Stimulated activated CD4-positive, alpha-beta T cell treated with anti-CD3 and anti-CD28 coated beads, Interleukin-1b, Interleukin-23, amount 100 ng/mL, for 24 hours (primary cell): ENCODE measurements around the gene MAMDC2.

Experiments
- DNase-seq, 4 experiments: peaks; one replicate each; pipeline ENCODE4 v3.0.0-alpha.2; 2020; ENCODE audit warnings: low read depth in 4 of 4, low spot score in 1 of 4

MAMDC2 gene

DNA sequence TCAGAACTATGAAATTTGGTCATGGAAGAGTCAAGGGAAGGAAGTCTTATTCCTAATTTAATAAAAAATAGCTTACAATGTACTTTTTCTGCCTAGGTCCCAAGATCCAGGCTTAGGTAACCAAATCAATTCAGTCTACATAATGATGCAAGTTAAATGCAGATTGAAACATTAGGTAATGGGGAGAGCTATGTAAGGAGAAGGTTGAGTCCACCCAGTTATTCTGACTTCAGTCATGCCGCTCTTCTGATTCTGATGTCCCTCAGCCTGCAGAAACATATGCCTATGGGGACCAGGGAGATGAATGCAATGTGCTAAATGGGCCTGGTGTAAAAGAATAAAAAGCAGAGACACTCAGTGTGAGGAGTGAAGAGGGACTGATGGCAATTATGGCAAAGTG, 63.9 kb downstream of the MAMDC2 start:
- no peak for DNase-seq

DNA sequence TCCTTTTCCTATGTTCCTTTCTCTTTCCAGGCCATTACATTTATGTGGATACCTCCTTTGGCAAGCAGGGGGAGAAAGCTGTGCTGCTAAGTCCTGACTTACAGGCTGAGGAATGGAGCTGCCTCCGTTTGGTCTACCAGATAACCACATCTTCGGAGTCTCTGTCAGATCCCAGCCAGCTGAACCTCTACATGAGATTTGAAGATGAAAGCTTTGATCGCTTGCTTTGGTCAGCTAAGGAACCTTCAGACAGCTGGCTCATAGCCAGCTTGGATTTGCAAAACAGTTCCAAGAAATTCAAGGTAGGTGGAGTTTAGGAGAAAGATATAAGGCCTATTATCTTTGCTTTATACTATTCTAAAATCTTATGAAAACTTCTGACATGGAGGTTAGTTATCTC, 64.5 kb downstream of the MAMDC2 start:
- no peak for DNase-seq

DNA sequence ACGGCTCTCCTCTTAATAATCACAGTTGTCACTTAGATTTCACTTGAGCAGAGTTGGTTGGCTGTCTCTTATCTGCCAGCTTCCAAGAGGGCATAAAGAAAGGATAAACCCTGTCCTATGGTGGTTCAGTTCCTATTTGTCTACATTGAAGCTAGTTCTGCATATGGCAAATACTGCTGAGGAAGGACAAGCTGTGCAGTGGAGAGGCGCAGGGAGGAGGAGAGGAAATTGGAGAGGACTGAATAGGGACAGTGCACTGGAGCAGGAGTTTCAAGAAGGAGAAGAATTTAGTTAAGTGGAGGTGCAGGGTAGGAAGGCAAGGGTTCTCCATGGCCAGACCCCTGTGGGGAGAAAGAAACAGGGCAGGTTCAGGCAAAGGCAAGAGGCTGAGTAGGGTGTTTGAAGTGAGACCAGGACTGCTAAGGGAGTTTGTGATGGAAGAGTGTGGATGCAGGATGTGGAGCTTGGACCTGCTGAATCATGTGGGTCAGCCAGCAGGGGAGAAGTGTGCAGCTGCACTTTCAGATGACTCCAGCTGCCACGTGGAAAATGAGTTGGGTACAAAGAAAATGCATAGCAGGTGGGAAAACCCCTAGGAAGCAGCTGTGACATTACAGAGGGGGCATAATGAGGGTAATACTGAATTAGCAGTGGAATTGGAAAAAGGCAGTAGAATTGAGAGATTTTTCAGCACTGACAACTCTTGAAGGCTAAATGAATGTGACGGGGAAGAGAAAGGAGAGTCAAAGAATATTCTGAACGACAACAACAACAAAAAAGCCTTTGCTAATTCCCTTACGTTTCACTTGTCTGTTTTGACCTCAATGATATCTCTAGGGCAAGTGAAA, 66.8 kb downstream of the MAMDC2 start:
- no peak for DNase-seq

DNA sequence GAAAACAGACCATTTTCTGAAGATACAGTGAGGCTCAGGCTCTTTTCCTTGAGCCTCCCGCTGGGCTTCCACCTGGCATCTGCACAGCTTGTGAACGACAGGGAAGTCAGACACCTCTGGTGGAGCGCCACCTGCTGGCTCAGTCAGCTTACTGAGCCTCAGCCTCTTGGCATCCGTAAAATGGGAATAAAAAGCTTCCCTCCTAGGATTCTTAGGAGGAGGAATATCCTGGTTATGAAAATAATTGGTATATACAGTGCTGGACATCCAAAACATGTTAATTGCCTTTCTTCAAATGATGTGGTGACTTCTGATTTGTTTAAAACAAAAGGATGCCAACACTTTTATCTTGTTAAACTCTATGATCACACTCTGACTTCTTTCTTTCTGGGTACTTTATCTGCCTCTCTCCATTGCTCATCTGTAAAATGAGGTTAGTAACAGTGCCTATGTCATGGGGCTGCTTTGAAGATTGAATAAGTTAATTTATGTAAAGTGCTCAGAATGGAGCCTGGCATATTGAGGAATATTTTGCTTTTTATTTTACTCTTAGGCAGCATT, 67.5 kb downstream of the MAMDC2 start:
- DNase-seq, result peak; percentile 21 to 37 (median 28)

DNA sequence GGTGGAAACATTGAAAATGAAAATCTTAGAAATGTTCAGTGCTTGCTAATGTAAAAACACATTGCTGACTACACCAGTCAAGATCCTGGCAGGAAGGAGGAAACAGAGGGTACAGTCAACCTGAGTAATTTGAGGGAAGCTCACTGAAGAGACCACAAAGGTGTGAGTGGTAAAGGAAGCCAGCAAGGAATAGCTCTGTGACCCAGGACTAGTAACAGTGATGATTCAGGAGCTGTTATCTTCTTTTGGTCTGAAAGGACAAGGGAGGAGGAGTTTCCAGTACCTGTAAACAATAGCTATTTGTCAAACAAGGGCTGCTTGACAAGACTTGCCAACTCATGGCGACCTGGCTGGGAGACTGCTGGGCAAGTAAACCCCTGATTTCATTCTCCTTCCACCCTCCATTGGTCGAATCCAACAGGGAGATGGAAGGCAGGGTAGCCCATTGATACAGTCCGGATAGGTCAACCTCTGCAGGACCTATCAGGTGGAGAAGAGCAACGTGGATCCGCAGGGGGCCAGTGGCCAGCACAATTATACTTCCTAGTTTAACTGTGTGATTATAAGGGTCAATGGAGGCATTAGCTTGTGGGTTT, 68.1 kb downstream of the MAMDC2 start:
- no peak for DNase-seq

DNA sequence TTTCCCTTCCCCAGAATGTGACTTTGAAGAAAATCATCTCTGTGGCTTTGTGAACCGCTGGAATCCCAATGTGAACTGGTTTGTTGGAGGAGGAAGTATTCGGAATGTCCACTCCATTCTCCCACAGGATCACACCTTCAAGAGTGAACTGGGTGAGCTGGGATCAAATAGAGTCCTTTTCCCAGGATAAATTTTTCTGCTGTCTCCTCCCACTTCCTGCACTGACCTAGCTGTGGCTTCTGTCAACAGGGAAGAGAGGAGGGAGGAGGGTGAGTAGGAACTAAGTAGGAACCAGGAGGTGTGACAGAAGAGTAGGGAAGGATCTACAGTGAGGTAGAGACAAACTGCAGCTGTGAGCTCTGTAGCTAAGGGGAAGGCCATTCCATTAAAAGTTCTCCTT, 69.3 kb downstream of the MAMDC2 start:
- DNase-seq, result no peak

DNA sequence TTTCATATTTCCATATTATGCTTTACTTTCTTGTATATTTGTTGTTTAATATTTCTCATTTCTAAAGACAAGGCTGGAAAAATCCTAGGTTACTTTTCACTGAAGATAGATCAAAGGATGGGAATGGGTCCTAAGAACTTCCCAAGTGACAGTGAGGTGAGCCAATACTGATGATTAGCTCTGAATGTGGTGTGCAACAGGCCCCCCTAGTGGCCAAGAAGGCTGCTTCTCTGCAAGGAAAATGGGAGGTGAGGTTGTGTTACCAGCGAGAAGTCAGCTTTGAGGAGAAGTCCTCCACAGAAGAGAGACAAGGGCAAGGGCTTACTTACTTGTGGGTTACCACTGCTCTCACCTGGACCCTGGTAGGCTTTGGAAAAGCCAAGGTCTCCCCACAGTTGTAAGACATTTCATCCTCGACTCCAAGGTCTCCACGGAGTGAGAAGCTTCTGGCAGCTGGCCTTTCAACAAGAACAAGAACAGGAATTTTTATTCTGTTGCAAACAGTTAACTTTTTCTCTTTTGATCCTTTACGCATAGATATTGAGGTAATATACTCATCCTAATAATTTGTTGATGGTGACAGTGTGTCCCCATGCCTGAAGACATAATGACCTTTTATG, 69.9 kb downstream of the MAMDC2 start:
- peak in 1 of 4 experiments; percentile 11 for DNase-seq

DNA sequence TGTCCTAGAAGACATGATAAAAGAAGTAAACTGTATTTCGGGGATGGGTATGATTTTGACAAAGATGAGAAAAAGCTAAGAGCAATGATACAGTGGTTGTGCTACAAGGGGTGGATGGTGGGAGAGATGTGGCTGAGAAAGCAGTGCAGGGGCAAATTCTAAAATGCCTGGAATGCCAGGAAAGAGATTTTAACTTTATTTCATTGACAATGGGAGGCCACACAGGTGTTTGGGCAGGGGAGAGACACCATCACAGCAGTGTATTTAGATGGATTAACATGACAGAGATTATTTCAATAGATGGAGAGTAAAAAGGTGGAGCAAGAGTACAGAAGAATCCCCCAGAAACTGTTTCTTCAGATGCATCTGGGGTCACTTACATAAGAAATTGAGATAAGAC, 71.2 kb downstream of the MAMDC2 start:
- DNase-seq, result no peak

DNA sequence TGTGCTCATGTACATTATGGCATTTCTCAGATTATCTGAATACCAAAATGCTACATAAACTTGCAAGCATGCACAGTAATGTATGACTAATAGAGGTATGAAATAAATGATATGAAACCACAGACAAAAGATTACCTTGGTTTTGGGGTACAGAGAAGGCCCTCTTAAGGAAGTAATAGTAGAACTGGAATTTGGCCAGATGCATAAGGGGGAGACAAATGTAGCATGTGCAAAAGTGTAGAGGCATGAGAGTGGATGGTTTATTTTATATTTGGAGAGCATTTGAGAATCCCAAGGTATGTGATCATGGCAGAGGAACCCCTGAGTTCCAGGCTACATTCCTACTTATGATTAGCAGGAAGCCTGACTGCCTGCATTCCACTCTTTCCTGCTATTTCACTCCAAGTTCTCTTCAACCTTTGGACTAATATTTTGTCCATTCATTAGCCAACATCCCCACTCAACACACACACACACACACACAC, 74.2 kb downstream of the MAMDC2 start:
- DNase-seq, result no peak

DNA sequence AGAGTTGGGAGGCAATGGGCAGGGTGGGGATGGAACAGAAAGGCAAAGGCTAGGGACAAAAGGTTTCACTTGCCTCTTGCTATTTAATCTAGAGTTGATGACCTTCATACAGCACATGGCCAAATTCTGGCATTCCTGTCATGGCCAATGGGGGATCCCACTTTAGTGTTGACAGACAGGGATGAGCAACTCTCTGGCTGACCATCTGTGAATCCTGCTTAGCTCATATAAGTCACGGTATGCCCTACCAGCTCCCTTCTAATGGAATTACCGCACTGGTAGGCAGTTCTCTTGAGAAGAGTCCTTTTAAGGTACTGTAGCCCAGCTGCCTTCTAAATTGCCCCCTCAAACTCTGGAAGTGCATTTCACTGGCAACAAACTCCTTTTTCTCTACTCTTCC, 76.1 kb downstream of the MAMDC2 start:
- DNase-seq, result no peak

DNA sequence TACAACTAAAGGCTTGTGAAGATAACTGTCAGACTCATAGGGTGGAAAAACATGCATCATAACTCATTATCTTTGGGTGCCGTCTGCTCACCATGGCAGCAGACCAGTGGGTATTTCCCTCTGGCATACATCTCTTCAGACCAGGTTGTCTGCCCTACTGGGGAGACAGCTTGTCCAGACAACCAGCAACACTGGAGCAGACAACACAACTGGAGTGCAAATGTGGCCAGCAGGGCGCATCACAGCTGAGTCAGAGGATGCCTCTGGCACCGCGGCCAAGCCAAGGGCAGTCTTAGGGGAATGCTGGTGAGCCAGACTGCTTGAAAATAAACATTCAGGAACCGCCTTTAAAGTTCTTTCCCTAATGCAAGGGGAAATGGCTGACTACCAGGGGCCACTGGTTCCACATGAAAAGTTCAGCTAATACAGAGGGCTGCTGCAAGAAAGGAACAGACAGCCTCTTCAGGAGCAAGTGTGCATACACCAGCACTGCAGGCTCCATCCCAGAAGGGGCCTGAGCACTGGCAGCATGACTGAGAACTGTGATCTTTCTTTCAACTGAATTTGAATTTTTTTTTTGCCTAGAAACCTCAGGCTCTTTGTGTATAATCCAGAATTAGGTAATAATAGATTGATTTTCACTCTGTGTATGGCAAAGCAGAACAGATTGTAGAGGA, 77.3 kb downstream of the MAMDC2 start:
- no peak for DNase-seq

DNA sequence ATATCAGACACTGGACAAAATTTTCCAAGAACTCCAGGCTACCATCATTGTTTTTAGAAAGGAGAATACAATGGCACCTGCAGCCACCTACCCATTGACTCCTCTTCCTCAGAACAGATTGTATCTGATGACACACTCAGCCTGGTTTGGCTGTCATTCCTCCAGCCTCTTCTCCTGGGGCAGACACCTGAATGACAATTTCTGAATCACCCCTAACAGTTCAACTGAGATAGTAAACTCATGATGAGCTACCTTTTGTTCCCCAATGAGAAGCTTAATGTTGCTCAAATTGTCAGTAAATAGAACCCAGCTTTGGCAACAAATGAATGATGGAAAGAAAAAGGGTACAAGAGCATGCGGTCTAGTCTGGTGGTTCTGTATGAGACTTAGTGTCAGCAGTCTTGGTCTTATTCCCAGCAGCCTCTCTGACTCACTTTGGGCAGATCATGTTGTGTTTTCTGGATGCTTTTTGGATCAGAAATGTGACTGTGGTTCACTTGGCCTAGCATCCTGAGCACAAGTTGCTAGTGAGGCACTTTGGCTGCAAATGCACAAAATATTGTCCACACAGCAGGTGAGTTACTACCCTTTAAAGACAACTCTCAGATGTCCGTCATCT, 78.3 kb downstream of the MAMDC2 start:
- DNase-seq, result no peak

DNA sequence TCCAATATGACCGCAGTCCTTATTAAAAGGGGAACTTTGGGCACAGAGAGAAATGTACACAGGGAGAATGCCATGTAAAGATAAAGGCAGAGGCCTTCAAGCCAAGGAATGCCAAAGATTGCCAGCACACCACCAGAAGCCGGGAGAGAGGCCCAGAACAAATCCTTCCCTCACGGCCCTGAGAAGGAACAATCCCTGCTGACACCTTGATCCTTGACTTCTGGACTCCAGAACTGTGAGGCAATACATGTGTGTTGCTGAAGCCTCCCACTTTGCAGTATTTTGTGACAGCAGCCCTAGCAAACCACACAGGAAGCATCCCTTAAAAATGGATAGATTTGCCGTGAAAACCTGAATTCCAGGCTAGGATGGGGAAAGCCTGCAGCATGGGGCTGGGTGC, 80.0 kb downstream of the MAMDC2 start:
- DNase-seq, result no peak

DNA sequence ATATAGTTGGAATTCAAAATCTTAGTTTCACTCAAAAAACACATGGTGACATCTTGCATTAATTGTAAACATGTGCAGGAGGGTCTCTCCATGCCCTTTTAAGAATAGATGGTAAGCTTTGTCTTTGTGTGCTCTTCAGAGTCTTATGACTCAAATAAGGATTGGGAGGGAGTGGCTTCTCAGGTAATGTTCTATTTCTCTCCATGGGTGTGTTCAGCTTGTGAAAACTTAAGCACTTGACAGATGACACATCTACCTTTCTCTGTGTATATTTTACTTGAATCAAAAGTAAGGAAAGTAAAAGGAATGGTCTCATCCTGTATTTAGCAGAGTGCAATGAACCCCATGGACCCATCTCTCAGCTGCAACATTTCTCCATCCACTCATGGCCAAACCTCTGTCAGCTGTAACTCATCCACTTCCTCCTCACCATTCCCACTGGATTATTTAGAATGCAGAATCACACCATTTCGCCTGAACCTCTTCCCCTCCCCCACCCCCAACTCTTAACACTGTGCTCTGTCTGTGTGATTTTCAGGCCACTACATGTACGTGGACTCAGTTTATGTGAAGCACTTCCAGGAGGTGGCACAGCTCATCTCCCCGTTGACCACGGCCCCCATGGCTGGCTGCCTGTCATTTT, 82.1 kb downstream of the MAMDC2 start:
- no peak for DNase-seq

DNA sequence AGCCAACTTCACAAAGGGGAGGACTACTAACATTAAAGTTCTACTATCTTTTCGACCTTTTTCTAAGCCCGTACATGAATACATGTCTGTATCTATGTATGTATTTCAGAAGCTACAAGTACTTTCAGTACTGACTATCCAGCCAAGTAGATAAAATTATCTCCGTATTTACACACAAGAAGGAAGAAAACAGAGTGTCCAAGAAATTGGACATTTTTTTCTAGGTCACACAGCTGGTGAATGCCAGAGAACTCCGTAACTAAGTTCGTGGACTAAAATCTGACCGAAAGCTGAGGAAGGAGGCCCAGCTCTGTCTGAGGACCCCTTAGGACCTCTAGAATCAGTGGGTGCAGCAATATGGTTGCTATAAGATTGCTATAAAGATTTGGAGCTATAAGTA, 83.4 kb downstream of the MAMDC2 start:
- no peak for DNase-seq

DNA sequence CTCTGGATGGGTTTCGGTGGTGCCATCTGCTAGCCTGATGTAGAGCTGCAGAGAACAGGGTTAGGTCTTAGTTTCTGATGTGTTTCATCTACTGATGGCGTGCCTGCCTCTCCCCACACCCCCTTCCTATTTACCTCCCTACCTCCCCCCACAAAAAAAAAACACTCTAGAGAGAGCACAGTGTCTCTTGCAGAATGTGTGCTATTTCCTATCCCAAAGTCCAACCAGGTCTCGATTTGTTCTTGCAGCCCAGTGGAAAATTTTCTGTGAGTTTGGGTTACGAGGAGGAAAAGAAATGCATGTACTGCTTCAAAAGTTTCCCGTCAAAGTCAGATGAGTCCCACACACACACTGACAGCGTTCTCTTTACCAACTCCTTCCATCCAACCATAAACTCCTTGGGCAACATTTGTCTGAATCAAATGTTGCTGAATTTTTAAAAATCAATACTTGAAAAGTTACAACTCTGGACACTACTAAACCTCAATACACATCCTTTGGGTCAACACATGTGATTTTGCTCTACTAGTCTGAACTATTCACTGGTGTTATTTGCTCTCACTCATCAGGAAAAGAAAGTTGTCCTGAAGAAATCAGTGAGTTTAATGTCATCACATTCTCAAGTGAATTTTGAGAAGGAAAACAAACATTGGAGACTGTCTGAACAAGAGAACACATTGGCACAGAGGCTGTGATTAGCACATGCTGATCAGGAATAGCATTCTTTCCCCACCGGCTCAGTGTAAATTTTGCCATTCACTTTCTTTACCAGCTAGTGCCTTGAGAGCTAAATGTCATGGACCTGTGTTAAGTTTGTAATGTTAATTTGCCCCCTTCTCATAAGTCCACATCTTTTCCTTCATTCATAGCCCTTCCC, 84.1 kb downstream of the MAMDC2 start:
- no peak for DNase-seq

DNA sequence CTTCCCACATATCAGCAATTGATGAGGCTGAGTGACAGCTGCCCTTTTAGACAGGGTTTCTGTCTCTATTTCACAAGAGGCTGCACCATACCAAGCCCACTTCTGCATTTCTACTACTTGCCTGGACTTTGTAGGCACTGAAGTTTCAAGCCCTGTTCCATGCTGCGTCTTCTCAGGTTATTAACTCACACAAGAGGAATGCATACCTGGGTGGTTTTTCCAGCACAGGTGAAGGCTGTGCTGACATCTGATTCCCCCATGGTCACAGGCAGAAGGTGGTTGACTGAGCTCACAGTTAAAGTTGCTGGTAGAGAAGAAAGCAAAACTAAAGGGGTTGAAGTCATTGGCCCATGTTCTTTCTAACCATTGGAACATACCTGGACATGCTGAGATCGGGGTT, 86.6 kb downstream of the MAMDC2 start:
- DNase-seq, result no peak

DNA sequence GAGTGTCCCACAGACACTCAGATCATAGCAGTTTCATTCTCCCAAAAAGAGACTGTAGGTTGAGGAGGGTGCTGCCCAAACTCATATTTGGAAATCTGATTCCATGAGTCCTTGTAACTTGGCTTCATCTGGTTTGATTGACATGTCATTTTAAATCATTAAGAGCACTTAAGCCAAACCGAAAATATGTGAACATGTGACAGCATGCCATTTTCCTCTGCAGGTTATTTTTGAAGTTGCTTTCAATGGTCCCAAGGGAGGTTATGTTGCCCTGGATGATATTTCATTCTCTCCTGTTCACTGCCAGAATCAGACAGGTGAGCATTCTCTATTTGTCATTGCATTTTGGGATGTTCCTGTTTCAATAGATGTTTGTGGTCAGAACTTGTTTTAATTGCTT, 87.6 kb downstream of the MAMDC2 start:
- DNase-seq, result no peak
